HG02870 (cell line): ENCODE data around the gene PTOV1.

Experiments
- ATAC-seq: cut with Tn5 transposase; IDR thresholded peaks from one replicate; pipeline ENCODE4 v1.9.1; 2021; ENCODE audit warnings: mild to moderate bottlenecking, moderate library complexity; ENCODE audit not compliant: unreplicated experiment

PTOV1 gene

GRCh38 chr19:49887037-49887664 lies 36.2 kb downstream of the PTOV1 start:
- ATAC-seq = no peak

GRCh38 chr19:49887665-49888509 lies 36.9 kb downstream of the PTOV1 start:
- ATAC-seq = no peak

- no peak for ATAC-seq
These were observed 37.5 kb downstream of the PTOV1 start for GRCh38 chr19:49888510-49888824.

GRCh38 chr19:49889038-49889686 lies 38.2 kb downstream of the PTOV1 start:
- ATAC-seq = no peak

GRCh38 chr19:49889687-49890348 lies 38.9 kb downstream of the PTOV1 start:
- no peak for ATAC-seq

GRCh38 chr19:49890349-49891311 lies 39.7 kb downstream of the PTOV1 start:
- ATAC-seq = no peak

GRCh38 chr19:49891393-49891792 lies 40.4 kb downstream of the PTOV1 start:
- no peak for ATAC-seq

GRCh38 chr19:49892716-49893115 lies 41.8 kb downstream of the PTOV1 start:
- ATAC-seq = no peak

GRCh38 chr19:49894011-49894664 lies 43.2 kb downstream of the PTOV1 start:
- ATAC-seq = no peak

GRCh38 chr19:49894879-49895565 lies 44.1 kb downstream of the PTOV1 start:
- no peak for ATAC-seq

GRCh38 chr19:49895566-49896297 lies 44.8 kb downstream of the PTOV1 start:
- no peak for ATAC-seq

GRCh38 chr19:49896863-49897621 lies 46.1 kb downstream of the PTOV1 start, which contains the start of gene IL4I1:
Gene IL4I1, minus strand, starts transcription at chr19:49896887. Its CDS starts 727 bp downstream, at chr19:49896160.
- ATAC-seq = peak; percentile 32

- no peak for ATAC-seq
These were observed 53.2 kb downstream of the PTOV1 start for GRCh38 chr19:49904136-49904535.

GRCh38 chr19:49906879-49907564 lies 56.1 kb downstream of the PTOV1 start:
- no peak for ATAC-seq

GRCh38 chr19:49907745-49908446 lies 56.9 kb downstream of the PTOV1 start:
- ATAC-seq = no peak
